ENCODE measurements around the gene SPECC1L.

GRCh38 chr22:24337894-24338645 is 67.4 kb downstream of the SPECC1L start:
- TF ChIP-seq SP4 (IDR thresholded peaks at IDR 0.05; ENCODE audit: low read length) (no peak), SP1 (IDR thresholded peaks at IDR 0.05; ENCODE audit: low read depth, low read length) (no peak), CEBPB (IDR thresholded peaks at IDR 0.05; ENCODE audit: low read depth, low read length) (no peak)
